PFSK-1 (cell line): ENCODE results near the gene HNRNPF.

ENCODE experiments used
- FOXP2 ChIP-seq: optimal IDR thresholded peaks from 2 replicates; pipeline ENCODE3; 2011; ENCODE audit warnings: borderline replicate concordance, control low read depth, inconsistent platforms; ENCODE audit not compliant: insufficient read depth; ENCODE audit errors: extremely low read length, extremely low read depth
- POLR2AphosphoS5 ChIP-seq: IDR thresholded peaks from 2 replicates; pipeline ENCODE4 v1.6.1; 2012; ENCODE audit warnings: low read depth, mild to moderate bottlenecking, control low read depth, low read length, moderate library complexity
- SIN3A ChIP-seq: IDR thresholded peaks from 2 replicates; pipeline ENCODE4 v1.6.1; 2012; ENCODE audit warnings: mild to moderate bottlenecking, low read length, moderate library complexity, borderline replicate concordance; ENCODE audit not compliant: insufficient read depth
- TAF1 ChIP-seq: IDR thresholded peaks from 2 replicates; pipeline ENCODE4 v1.6.1; 2012; ENCODE audit warnings: low read length, control low read depth, borderline replicate concordance; ENCODE audit not compliant: insufficient read depth
- TF ChIP-seq, protein P1 (sequence below), 2 experiments: IDR thresholded peaks; 2 replicates each; pipeline versions ENCODE4 v1.6.1 to v1.8.0; 2011 to 2012; ENCODE audit warnings: low read depth in 2 of 2, low read length in 2 of 2, control low read depth in 1 of 2, inconsistent platforms in 1 of 2, mild to moderate bottlenecking in 1 of 2, moderate library complexity in 1 of 2; ENCODE audit not compliant: insufficient read depth in 1 of 2

HNRNPF gene

DNA sequence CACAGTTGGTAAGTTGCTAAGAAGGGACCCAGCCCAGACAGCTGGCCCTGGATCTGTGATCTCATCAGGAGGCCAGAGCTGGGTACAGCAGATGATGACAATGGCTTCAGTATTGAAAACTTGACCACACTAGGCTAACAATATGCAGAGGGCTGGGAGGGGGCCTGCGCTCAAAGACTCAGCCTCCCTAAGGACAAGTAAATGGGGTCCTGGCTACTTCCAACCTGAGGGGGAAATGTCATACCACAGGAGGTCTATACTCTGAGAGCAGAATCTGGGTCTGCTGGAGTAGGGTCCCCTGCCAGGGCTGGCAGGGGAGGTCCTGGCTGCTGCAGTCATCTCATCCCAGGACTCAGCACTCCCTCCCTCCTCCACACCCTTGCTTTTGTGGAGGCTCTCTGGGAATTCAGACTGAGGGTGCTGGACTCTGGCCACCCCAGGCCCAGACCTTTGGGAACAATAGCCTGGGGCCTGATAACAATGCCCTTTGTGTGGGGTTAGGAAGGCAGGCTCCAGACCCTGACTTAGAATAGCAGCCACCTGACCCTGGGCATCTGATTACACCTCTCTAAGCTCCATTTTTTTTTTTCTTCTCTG is 36.1 kb downstream of the HNRNPF start:
- TF ChIP-seq FOXP2, result no peak

DNA sequence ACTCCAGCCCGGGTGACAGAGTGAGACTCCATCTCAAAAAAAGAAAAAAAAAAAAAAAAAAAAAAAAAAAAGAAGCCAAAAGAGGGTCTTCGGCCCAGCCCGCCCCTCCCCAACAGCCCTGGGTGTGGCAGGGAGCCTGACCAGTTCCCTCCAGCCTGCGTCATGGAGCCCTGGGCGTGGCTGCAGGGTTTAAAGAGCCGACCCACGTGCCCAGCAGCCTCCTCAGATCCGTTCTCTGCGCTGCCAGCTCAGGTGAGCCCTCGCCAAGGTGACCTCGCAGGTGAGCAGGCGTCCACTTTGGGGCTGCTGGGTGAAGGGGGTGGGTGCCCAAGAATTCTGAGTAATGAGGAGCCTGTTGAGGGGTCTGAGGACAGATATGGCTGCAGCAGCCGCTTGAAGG is 37.6 kb downstream of the HNRNPF start, which contains the start of gene FXYD4:
TSS of gene FXYD4 (plus strand) at position 219 of the 400 bp plus-strand sequence. CDS start 2,111 bp downstream, outside the sequence.
- TF ChIP-seq SIN3A, result no peak
- no peak for TF ChIP-seq POLR2AphosphoS5
- TF ChIP-seq TAF1, result no peak
- TF ChIP-seq FOXP2, result no peak
- TF ChIP-seq, protein P1, sequence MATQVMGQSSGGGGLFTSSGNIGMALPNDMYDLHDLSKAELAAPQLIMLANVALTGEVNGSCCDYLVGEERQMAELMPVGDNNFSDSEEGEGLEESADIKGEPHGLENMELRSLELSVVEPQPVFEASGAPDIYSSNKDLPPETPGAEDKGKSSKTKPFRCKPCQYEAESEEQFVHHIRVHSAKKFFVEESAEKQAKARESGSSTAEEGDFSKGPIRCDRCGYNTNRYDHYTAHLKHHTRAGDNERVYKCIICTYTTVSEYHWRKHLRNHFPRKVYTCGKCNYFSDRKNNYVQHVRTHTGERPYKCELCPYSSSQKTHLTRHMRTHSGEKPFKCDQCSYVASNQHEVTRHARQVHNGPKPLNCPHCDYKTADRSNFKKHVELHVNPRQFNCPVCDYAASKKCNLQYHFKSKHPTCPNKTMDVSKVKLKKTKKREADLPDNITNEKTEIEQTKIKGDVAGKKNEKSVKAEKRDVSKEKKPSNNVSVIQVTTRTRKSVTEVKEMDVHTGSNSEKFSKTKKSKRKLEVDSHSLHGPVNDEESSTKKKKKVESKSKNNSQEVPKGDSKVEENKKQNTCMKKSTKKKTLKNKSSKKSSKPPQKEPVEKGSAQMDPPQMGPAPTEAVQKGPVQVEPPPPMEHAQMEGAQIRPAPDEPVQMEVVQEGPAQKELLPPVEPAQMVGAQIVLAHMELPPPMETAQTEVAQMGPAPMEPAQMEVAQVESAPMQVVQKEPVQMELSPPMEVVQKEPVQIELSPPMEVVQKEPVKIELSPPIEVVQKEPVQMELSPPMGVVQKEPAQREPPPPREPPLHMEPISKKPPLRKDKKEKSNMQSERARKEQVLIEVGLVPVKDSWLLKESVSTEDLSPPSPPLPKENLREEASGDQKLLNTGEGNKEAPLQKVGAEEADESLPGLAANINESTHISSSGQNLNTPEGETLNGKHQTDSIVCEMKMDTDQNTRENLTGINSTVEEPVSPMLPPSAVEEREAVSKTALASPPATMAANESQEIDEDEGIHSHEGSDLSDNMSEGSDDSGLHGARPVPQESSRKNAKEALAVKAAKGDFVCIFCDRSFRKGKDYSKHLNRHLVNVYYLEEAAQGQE (IDR thresholded peaks at IDR 0.05; ENCODE audit: insufficient read depth in 1 of 2, low read depth in 2 of 2, low read length in 2 of 2), result no peak

DNA sequence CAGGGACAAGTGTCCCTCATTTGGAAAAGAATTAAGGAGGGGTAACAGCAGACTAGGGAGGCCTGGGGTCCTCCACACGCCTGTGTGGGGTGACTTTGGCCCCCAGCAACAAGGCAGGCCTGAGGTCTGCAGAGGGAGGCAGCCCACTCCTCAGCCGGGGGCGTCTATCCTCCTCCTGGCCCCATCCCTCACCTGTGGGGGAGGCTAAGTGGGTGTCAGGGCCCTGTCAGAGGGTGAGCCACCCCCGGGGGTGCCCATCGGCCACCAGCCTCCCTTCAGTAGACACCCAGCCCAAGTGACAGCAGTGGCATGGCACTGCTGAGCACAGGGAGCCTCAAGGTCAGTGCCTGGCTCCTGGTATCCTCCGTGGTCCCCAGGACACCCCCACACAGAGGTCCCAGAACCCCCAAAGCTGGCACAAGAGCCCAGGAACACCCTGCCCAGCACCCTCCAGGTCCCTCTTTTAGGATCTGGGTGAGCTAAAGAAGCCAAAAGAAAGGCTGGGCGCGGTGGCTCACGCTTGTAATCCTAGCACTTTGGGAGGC is 38.2 kb downstream of the HNRNPF start:
- TF ChIP-seq TAF1 (no peak), POLR2AphosphoS5 (no peak), SIN3A (no peak), FOXP2 (no peak)
- TF ChIP-seq, protein P1 (IDR thresholded peaks at IDR 0.05; ENCODE audit: insufficient read depth in 1 of 2, low read depth in 2 of 2, low read length in 2 of 2), result no peak

DNA sequence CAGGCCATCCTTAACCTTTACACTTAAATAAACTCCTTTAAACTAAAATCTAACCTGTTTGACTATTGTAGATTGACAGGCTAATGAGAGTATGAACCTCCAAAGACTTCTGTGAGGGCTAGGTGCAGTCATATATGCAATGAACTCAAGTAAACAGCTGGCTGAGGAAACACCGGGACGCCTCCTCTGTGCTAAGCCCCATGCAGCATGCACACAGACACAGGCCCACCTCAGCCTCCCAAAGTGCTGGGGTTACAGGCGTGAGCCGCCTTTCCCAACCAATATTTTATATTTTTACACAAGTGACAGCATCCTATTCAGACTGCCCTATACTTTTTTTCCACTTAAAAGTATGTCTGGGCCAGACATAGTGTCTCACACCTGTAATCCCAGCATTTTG is 39.1 kb downstream of the HNRNPF start:
- TF ChIP-seq, protein P1 (IDR thresholded peaks at IDR 0.05; ENCODE audit: insufficient read depth in 1 of 2, low read depth in 2 of 2, low read length in 2 of 2), result no peak
- no peak for TF ChIP-seq SIN3A
- TF ChIP-seq POLR2AphosphoS5, result no peak
- TF ChIP-seq FOXP2, result no peak

DNA sequence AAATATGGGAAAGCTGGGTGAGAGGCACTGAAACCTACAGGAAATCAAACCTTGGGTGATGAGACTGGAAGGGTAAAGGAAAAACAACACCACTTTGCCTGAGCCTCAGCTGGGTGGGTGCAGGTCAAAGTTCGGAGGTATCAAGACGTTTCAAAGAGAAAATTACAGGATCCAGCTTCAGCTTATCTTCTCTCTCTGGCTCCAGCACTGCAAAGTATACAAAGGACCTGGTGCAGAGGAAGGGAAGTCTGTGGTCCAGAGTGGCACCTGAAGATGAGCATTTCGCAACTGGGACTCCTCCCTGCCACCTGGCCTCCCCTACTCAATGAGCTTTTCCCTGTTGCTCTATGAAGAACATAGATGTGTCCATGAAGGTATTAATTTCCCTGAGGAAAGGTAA is 44.0 kb downstream of the HNRNPF start:
- TF ChIP-seq SIN3A (no peak), POLR2AphosphoS5 (no peak), TAF1 (no peak), FOXP2 (no peak)
- TF ChIP-seq, protein P1 (IDR thresholded peaks at IDR 0.05; ENCODE audit: insufficient read depth in 1 of 2, low read depth in 2 of 2, low read length in 2 of 2), result no peak
